ENCODE measurements around the gene HLA-DMA.

GRCh38 chr6:32950010-32950409 lies 2.9 kb downstream of the HLA-DMA start:
- TF ChIP-seq NFRKB (IDR thresholded peaks at IDR 0.05) (no peak), FOXM1 (IDR thresholded peaks at IDR 0.05; ENCODE audit: borderline replicate concordance) (no peak), SP1 (IDR thresholded peaks at IDR 0.05) (no peak)
